Activated CD8-positive, alpha-beta memory T cell treated with anti-CD3 and anti-CD28 coated beads, Interleukin-2, amount 10 ng/mL, durations not matched to agents 7 days and 5 days (primary cell): ENCODE measurements around the gene PCK2. TPM values are rescaled to one million over a fixed set of nuclear protein-coding genes. Genes with fewer than 3 reads are reported as not detected.

Source experiments
- ATAC-seq: fragments of 150-1000 bp; cut with Tn5 transposase; one replicate; pipeline ENCODE4 v1.10.0; 2021; ENCODE audit warnings: moderate library complexity
- CTCF ChIA-PET: fragments of 350-600 bp; sonication (Branson Sonifier 250); formaldehyde crosslinking; loops from one replicate; lab custom pipeline; 2021; ENCODE audit warnings: antibody characterized with exemption; lab: Charles Lee
- DNase-seq: peaks from one replicate; pipeline ENCODE4 v3.0.0-alpha.2; 2020
- H3K27ac Mint-ChIP-seq: one replicate; pipeline ENCODE4 v1.8.0; 2021; ENCODE audit warnings: mild to moderate bottlenecking, mixed read lengths
- H3K27me3 Mint-ChIP-seq: one replicate; pipeline ENCODE4 v1.8.0; 2021; ENCODE audit warnings: mixed read lengths
- H3K36me3 Mint-ChIP-seq: one replicate; pipeline ENCODE4 v1.8.0; 2021; ENCODE audit warnings: mild to moderate bottlenecking, mixed read lengths
- H3K4me1 Mint-ChIP-seq: one replicate; pipeline ENCODE4 v1.8.0; 2021; ENCODE audit warnings: mixed read lengths
- H3K4me3 Mint-ChIP-seq: one replicate; pipeline ENCODE4 v1.8.0; 2021; ENCODE audit warnings: mild to moderate bottlenecking, moderate library complexity, mixed read lengths
- H3K9me3 Mint-ChIP-seq: one replicate; pipeline ENCODE4 v1.8.0; 2022; ENCODE audit warnings: low read depth, mixed read lengths
- total RNA-seq, 2 experiments: library from RNA; stranded (reverse); gene quantifications; one replicate each; pipeline ENCODE4 v1.2.3, GENCODE V29; 2021

PCK2 gene
- total RNA-seq, 2 experiments from 2014 or later: 61.7 to 87.0 TPM

DNA sequence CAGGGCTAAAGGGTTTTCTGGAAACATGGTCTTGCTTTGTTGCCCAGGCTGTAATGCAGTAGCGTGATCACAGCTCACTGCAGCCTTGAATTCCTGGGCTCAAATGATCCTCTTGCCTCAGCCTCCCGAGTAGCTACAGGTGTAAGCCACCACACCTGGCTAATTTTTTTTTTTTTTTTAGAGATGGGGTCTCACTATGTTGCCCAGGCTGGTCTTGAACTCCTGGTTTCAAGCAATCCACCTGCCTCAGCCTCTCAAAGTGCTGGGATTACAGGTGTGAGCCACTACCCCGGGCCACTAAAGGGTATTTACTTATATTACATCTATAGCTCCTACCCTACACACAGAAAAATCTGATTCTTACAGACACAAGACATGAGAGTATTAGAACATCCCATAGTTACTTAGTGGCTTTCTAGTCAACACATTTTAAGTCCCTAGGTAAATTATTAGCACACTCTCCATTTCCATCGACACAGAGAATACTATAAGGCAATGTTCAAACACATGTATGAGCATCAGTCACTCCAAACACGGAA, 14.3 kb downstream of the PCK2 start:
- H3K36me3 Mint-ChIP-seq: peaks cover 18% of the 10 kb centered on the region
- no peak for DNase-seq
- CTCF ChIA-PET: interaction anchor here (0.7 to 10.7 kb wide), 35 partner anchors 13 to 519 kb away, joined by 3 to 225 read pairs (median 4); partner anchors contain the start of genes CARMIL3, DHRS4L2, EMC9 and IRF9
- H3K4me3 Mint-ChIP-seq: peak overlapping the region; percentile 17
- no peaks in the 10 kb centered on the region for H3K9me3 Mint-ChIP-seq
- H3K27ac Mint-ChIP-seq: peak overlapping the region; percentile 98
- no peak for ATAC-seq
- peaks cover 36% of the 10 kb centered on the region for H3K4me1 Mint-ChIP-seq
- no peaks in the 10 kb centered on the region for H3K27me3 Mint-ChIP-seq

DNA sequence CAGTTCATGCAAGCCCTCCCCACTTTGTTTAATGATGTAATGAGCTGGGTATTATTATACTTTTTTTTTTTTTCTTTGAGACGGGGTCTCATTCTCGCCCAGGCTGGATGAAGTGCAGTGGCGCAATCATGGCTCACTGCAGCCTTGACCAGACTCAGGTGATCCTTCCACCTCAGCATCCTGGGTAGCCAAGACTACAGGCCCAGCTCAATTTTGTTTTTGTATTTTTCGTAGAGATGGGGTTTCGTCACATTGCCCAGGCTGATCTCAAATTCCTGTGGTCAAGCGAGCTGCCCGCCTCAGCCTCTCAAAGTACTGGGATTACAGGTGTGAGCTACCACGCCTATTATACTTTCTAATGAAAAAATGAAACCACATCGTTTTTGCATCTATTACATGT, 15.9 kb downstream of the PCK2 start:
- H3K36me3 Mint-ChIP-seq: peaks cover 4% of the 10 kb centered on the region

DNA sequence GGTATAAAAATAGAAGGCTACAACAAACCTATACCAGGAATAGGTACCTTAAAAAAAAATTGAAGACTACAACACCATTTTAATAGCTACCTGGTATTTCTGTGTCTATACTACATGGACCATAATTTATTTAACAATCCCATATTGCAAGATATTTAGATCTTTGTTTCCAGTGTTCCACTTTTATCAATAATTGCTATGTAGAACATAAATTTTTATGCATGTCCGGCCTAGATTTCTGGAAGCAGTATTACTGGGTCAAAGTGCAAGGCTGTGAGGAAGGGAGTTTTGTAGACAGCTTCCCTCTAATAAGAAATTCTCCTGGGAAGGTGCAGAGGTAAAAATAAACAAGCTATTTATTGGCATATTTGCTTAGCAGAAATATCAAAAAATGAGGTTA, 16.4 kb downstream of the PCK2 start:
- H3K27ac Mint-ChIP-seq: peak overlapping the region; percentile 14
- peaks cover 40% of the 10 kb centered on the region for H3K4me1 Mint-ChIP-seq
- H3K27me3 Mint-ChIP-seq: no peaks in the 10 kb centered on the region
- H3K36me3 Mint-ChIP-seq: peaks cover 3% of the 10 kb centered on the region
- ATAC-seq: no peak
- no peaks in the 10 kb centered on the region for H3K9me3 Mint-ChIP-seq
- no peak for DNase-seq
- no peak overlapping the region for H3K4me3 Mint-ChIP-seq
- CTCF ChIA-PET: interaction anchor here (1.3 to 10.7 kb wide), 8 partner anchors 16 to 198 kb away, joined by 4 to 225 read pairs (median 16); partner anchors contain the start of genes CIDEB, IRF9, PCK2 and PSME1

More for the DNA sequence above, 15.9 kb downstream of the PCK2 start:
- Mint-ChIP-seq H3K4me3 (no peak overlapping the region), H3K27ac (peak overlapping the region; percentile 98), H3K27me3 (no peaks in the 10 kb centered on the region), H3K4me1 (peaks cover 36% of the 10 kb centered on the region), H3K9me3 (no peaks in the 10 kb centered on the region)
- ATAC-seq: no peak
- DNase-seq: no peak
- CTCF ChIA-PET: interaction anchor here (0.7 to 10.7 kb wide), 11 partner anchors 15 to 198 kb away, joined by 3 to 225 read pairs (median 8); partner anchors contain the start of genes CIDEB, DHRS4, EMC9 and IRF9

DNA sequence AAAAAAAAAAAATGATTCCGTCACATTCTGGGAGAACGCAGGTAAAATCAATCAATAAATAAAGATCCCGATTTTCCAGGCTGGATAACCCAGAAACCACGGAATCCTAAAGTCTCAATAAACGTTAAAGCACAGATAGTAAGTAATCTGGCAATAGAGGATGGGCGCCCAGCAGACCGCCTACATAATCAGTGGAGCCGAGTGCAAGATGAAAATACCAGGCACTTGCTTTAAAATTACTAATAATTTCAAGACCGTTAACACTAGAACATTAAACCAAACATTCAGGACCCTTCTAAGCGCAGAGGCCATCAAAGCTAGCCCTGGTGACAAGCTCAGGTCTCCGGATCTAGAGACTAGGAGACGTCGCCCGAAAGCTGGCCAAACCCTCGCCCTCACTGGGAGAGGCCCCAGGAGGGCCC, 19.3 kb downstream of the PCK2 start:
- no peak for DNase-seq
- ATAC-seq: no peak
- Mint-ChIP-seq H3K36me3 (peaks cover 19% of the 10 kb centered on the region), H3K4me3 (peak overlapping the region; percentile 99), H3K9me3 (no peaks in the 10 kb centered on the region), H3K4me1 (peaks cover 39% of the 10 kb centered on the region), H3K27ac (peak overlapping the region; percentile 100), H3K27me3 (no peaks in the 10 kb centered on the region)
- CTCF ChIA-PET: interaction anchor here (1.0 to 5.3 kb wide), 9 partner anchors 20 to 157 kb away, joined by 4 to 52 read pairs (median 8); partner anchors contain the start of genes CARMIL3, EMC9, IRF9 and PCK2

DNA sequence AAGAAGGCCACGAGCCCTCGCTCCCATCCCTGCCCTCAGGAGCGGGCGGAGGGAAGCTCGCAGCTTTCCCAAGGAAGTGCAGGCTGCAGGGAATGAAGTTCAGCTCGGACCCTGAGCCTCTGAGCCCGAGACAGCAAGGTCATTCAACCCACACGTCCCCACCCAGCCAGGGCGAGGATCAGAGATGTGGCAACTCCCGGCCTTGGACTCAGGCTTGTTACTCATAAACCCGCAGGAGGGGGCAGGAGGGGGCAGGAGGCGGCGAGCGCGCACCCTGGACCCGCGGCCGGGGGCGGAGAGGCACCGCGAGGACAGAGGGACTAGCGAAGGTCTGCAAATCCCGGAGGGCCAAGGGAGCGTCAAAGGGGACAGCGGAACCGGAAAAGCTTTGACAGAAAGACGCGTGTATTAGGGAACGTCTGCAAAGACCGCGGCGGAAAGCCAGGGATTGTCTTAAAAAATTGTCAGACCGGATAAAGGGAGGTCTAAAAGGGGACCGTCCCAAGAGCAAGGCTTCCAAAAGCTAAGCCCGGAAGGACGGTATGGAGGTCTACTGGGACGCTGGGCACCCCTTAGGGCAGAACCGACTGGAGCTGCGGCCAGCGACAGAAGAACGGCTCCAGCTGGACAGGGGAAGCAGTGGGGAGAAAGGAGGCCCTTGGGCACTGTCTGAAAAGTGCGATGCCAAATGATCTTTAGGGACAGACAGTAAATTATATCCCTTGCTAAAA, 19.9 kb downstream of the PCK2 start:
- peak; percentile 90 for DNase-seq
- Mint-ChIP-seq H3K4me3 (peak overlapping the region; percentile 99), H3K27me3 (no peaks in the 10 kb centered on the region), H3K36me3 (peaks cover 25% of the 10 kb centered on the region), H3K27ac (peak overlapping the region; percentile 100), H3K4me1 (peaks cover 36% of the 10 kb centered on the region), H3K9me3 (no peaks in the 10 kb centered on the region)
- CTCF ChIA-PET: interaction anchor here (0.5 to 5.3 kb wide), 23 partner anchors 10 to 1132 kb away, joined by 3 to 52 read pairs (median 4); partner anchors contain the start of genes AJUBA, CARMIL3, EMC9 and IRF9
- no peak for ATAC-seq

DNA sequence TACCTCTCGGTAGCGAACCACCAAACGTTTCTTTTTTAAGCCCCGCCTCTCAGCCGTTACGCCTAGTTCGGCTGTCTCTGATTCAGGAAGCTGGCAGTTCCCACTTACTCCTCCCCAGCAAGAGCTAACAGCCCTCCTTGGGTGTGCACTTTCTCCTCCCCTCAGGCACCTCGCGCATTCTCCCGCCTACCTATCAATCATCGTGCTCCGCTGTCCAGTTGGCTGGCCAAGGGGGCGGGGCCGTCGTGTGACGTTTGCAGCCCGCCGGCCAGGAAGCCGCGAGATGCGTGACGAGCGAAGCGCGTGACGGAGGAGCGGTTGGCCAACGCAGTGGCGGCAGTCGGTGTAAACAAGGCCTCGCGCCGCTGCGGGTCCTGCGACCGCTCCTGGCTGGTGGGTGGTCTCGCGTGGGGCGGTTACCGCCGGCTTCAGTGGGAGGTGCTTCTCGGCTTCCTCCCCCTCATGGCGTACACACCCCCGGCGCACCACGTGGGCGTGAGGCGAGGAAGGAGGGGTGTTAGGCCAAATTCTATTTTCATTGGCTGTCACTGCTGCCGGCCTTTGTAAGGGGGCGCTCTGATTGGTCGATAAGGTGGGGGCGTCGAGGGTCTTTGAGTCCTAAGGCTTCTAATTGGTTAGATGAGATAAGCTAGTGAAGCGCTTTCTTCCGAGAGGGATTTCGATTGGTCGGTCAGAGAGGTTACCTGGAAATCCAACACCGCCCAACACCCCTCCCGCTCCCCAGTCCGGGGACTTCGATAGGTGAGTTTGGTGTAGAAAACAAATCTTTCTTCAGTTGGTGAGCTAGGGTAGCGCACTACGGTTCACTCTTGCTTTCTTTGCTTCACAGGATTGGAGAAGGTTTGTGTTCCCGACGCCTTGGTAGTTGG, 20.7 kb downstream of the PCK2 start, which contains the start of the genes DCAF11 and NRL:
Gene DCAF11 (plus strand): TSS at position 246 of the 890 bp plus-strand sequence. CDS start 818 bp downstream, outside the sequence.
Gene NRL (minus strand): TSS at position 418 of the 890 bp plus-strand sequence. CDS start 32,101 bp downstream, outside the sequence.
- no peaks in the 10 kb centered on the region for H3K9me3 Mint-ChIP-seq
- peak within 1 kb of the TSS; percentile 99 for H3K4me3 Mint-ChIP-seq
- DNase-seq: peak; percentile 100
- H3K27ac Mint-ChIP-seq: peak within 1 kb of the TSS; percentile 100
- H3K27me3 Mint-ChIP-seq: no peaks in the 10 kb centered on the region
- CTCF ChIA-PET: interaction anchor here (0.5 to 5.3 kb wide), 26 partner anchors 10 to 1132 kb away, joined by 3 to 52 read pairs (median 4); partner anchors contain the start of genes AJUBA, CARMIL3, EMC9 and IRF9
- ATAC-seq: peak; percentile 91
- peaks cover 33% of the 10 kb centered on the region for H3K36me3 Mint-ChIP-seq
- H3K4me1 Mint-ChIP-seq: peaks cover 30% of the 10 kb centered on the region

DNA sequence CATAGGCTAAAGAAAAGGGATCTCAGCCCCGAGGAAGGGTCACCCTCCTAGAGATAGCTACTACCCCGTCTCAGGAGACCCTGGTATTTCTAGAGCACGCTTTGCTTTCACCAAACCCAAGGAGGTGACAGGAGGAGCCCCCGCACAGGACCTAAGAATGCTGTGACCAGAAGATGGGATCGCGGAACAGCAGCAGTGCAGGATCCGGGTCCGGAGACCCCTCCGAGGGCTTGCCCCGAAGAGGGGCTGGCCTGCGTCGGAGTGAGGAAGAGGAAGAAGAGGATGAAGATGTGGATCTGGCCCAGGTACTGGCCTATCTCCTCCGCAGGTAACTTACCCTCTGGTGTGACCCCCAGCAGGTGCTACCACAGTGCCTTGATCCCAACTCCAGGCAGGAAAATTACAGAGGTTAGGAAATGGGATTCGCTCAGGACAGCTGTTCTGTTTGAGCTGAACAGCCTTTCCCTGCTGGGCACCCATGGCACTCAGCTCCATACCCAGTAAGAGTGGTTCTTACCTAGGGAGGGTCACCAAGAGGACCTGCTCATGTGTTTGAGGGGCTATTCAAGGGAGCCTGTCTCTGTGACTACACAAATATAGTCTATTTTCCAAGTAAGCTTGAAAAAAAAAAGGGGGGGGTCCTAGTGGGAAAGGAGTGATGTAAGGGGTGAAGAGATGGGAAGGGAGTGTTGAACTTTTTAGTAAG, 21.5 kb downstream of the PCK2 start:
- peaks cover 36% of the 10 kb centered on the region for H3K36me3 Mint-ChIP-seq
- ATAC-seq: no peak
- DNase-seq: no peak
- peaks cover 29% of the 10 kb centered on the region for H3K4me1 Mint-ChIP-seq
- H3K4me3 Mint-ChIP-seq: peak overlapping the region; percentile 99
- CTCF ChIA-PET: interaction anchor here (1.0 to 5.3 kb wide), 14 partner anchors 9 to 195 kb away, joined by 3 to 52 read pairs (median 8); partner anchors contain the start of genes EMC9, IRF9, LTB4R and LTB4R2
- H3K27ac Mint-ChIP-seq: peak overlapping the region; percentile 100
- no peaks in the 10 kb centered on the region for H3K9me3 Mint-ChIP-seq
- H3K27me3 Mint-ChIP-seq: no peaks in the 10 kb centered on the region

DNA sequence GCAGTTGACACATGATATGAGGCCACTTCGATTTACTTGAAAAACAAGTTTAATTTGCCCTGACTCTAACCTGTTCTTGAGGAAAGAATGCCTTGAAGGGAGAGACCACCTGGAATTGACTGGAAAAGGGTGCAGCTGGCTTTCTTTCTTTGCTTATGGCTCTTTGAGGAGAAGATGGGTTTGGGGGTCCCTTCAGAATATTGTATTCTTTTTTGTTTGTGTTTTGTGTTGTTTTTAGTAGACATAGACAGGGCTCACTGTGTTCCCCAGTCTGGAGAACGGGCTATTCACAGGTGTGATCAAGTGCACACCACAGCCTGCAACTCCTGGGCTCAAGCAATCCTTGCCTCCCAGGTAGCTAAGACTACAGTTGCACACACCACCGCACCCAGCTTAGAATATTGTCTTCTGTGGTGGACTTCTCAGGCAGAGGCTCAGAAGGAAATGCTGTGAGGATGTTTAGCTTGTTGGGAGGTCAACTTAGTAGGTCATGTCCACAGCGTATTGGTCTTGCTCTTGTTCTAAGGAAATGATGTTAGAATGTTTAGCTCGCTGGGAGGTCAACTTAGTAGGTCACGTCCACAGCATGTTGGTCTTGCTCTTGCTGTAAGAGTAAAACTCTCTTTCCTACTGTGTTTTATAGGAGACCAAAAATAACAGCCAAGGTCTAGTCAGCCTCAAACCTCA, 22.2 kb downstream of the PCK2 start:
- CTCF ChIA-PET: interaction anchor here (1.0 to 5.3 kb wide), 7 partner anchors 8 to 192 kb away, joined by 3 to 52 read pairs (median 8); partner anchors contain the start of genes EMC9, IRF9 and PSME1
- Mint-ChIP-seq H3K4me3 (peak overlapping the region; percentile 99), H3K27me3 (no peaks in the 10 kb centered on the region), H3K4me1 (peaks cover 24% of the 10 kb centered on the region), H3K36me3 (peaks cover 41% of the 10 kb centered on the region), H3K9me3 (no peaks in the 10 kb centered on the region), H3K27ac (peak overlapping the region; percentile 100)
- DNase-seq (no peak), ATAC-seq (no peak)

DNA sequence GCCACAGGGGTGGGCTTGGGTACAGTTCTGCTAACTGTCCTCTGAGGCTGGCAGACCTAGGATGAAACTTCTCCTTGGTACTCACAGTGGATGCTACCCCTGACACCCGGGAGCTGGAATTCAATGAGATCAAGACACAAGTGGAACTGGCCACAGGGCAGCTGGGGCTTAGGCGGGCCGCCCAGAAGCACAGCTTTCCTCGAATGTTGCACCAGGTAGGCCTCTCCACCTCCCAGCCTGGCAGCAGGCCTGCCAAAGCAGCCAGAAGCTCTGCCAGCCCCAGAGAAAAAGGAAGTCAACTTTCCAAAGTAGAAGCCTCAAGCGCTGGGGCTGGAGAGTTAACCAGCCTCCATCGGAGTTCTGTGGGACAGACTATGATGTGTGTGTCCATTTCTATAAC, 23.1 kb downstream of the PCK2 start:
- CTCF ChIA-PET: interaction anchor here (0.7 to 5.3 kb wide), 5 partner anchors 9 to 44 kb away, joined by 3 to 52 read pairs (median 6); partner anchors contain the start of genes FITM1, IRF9 and PSME1
- Mint-ChIP-seq H3K9me3 (no peaks in the 10 kb centered on the region), H3K4me1 (peaks cover 24% of the 10 kb centered on the region), H3K27me3 (no peaks in the 10 kb centered on the region), H3K4me3 (no peak overlapping the region), H3K27ac (no peak overlapping the region), H3K36me3 (peaks cover 45% of the 10 kb centered on the region)
- no peak for ATAC-seq
- no peak for DNase-seq

DNA sequence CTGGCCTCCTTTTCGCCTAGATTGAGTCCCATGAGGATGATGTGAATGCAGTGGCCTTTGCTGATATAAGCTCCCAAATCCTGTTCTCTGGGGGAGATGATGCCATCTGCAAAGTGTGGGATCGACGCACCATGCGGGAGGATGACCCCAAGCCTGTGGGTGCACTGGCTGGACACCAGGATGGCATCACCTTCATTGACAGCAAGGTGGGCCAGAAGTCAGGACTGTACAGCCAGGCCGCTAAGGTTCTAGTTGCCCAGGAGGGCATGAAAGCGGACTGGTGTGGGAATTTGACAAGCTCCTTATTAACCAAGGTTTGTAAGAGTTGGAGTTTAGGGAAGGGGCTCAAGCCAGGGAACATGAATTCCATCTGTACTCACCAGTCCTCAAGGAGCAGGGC, 25.6 kb downstream of the PCK2 start:
- Mint-ChIP-seq H3K9me3 (no peaks in the 10 kb centered on the region), H3K36me3 (peaks cover 53% of the 10 kb centered on the region), H3K27me3 (no peaks in the 10 kb centered on the region), H3K27ac (no peak overlapping the region), H3K4me3 (no peak overlapping the region), H3K4me1 (peaks cover 24% of the 10 kb centered on the region)
- ATAC-seq (no peak), DNase-seq (no peak)
- CTCF ChIA-PET: interaction anchor here (0.8 to 1.4 kb wide), 3 partner anchors 13 to 16 kb away, joined by 3 to 4 read pairs (median 3); partner anchors contain the start of gene PSME1

DNA sequence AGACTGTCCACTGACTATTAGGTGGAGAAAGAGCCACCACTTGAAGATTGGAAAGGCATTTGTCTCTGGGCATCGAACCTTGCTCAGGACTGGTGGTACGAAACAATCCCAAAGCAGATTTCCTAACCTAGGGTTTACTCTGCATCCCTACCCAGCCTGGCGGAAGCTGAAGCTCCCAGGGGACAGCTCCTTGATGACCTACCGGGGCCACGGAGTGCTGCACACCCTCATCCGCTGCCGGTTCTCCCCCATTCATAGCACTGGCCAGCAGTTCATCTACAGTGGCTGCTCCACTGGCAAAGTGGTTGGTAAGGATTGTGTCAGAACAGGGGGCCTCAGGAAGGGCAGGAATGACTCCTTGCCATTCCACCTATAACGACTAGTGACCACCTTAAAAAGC, 27.1 kb downstream of the PCK2 start:
- Mint-ChIP-seq H3K9me3 (no peaks in the 10 kb centered on the region), H3K27me3 (no peaks in the 10 kb centered on the region), H3K36me3 (peaks cover 49% of the 10 kb centered on the region), H3K4me1 (peaks cover 14% of the 10 kb centered on the region), H3K4me3 (no peak overlapping the region), H3K27ac (no peak overlapping the region)
- DNase-seq (no peak), ATAC-seq (no peak)
- CTCF ChIA-PET: interaction anchor here (1.2 to 1.6 kb wide), 2 partner anchors 12 to 13 kb away, joined by 3 read pairs; no protein-coding TSS in a partner anchor
